Measurements from ENCODE around the gene DHDH. TPM values are rescaled to one million over a fixed set of nuclear protein-coding genes. Genes with fewer than 3 reads are reported as not detected.

DHDH gene
- total and polyA plus RNA-seq, 5 donors = 0.31 TPM; not detected in 4

GRCh38 chr19:48967346-48968178 lies 34.1 kb downstream of the DHDH start:
- Histone ChIP-seq H3K27me3 (ENCODE audit: control insufficient read depth, insufficient read depth) (no peaks in the 10 kb centered on the region), H3K4me1 (ENCODE audit: control insufficient read depth, insufficient read depth, low read length) (peaks cover 11% of the 10 kb centered on the region), H3K4me3 (ENCODE audit: low read length) (no peak overlapping the region), H3K9me3 (ENCODE audit: control insufficient read depth, low read length) (no peaks in the 10 kb centered on the region), H3K27ac (ENCODE audit: low read length) (peak overlapping the region; percentile 55)
- WGBS = 72% methylated on average over 14 of the region's 14 CpGs
- DNase-seq (peak in 2 of 3 donors; percentile 78 to 80), ATAC-seq (no peak)
- intact Hi-C loops (cut with DNase I) = loop anchor here in 2 of 4 donors (5.0 to 10.0 kb wide), 3 partner anchors 63 to 175 kb away; partner anchors contain the start of genes NUCB1 (in 1 of the 2) and PPP1R15A (in 1 of the 2)

- peaks cover 10% of the 10 kb centered on the region for H3K4me1 ChIP-seq (ENCODE audit: control insufficient read depth, insufficient read depth, low read length)
- WGBS = 48% methylated on average over 4 of the region's 4 CpGs
- ATAC-seq = no peak
- no peaks in the 10 kb centered on the region for H3K9me3 ChIP-seq (ENCODE audit: control insufficient read depth, low read length)
- no peaks in the 10 kb centered on the region for H3K27me3 ChIP-seq (ENCODE audit: control insufficient read depth, insufficient read depth)
- intact Hi-C loops (cut with DNase I) = loop anchor here in 2 of 4 donors (5.0 to 10.0 kb wide), 3 partner anchors 63 to 176 kb away; partner anchors contain the start of genes NUCB1 (in 1 of the 2) and PPP1R15A (in 1 of the 2)
- H3K4me3 ChIP-seq (ENCODE audit: low read length) = no peak overlapping the region
- H3K27ac ChIP-seq (ENCODE audit: low read length) = peak overlapping the region; percentile 55
- DNase-seq = no peak
These were observed 34.7 kb downstream of the DHDH start for GRCh38 chr19:48968179-48968661.

- peak in 1 of 3 donors; percentile 68 for DNase-seq
These were observed 35.3 kb downstream of the DHDH start for GRCh38 chr19:48968813-48969218.

GRCh38 chr19:48969276-48970138 lies 36.0 kb downstream of the DHDH start:
- peak in 1 of 3 donors; percentile 75 for DNase-seq
- Histone ChIP-seq H3K4me3 (ENCODE audit: low read length) (no peak overlapping the region), H3K4me1 (ENCODE audit: control insufficient read depth, insufficient read depth, low read length) (peaks cover 3% of the 10 kb centered on the region), H3K27ac (ENCODE audit: low read length) (no peak overlapping the region), H3K27me3 (ENCODE audit: control insufficient read depth, insufficient read depth) (no peaks in the 10 kb centered on the region), H3K9me3 (ENCODE audit: control insufficient read depth, low read length) (no peaks in the 10 kb centered on the region)
- no peak for ATAC-seq
- WGBS = 93% methylated on average over 45 of the region's 45 CpGs
- intact Hi-C loops (cut with DNase I) = loop anchor here (5.0 to 10.0 kb wide), 4 partner anchors 65 to 177 kb away; partner anchors contain the start of genes NUCB1 (in 1 of the 4) and PPP1R15A (in 1 of the 4)

More at GRCh38 chr19:48968813-48969218, 35.3 kb downstream of the DHDH start:
- Histone ChIP-seq H3K27ac (ENCODE audit: low read length) (no peak overlapping the region), H3K4me1 (ENCODE audit: control insufficient read depth, insufficient read depth, low read length) (peaks cover 6% of the 10 kb centered on the region), H3K27me3 (ENCODE audit: control insufficient read depth, insufficient read depth) (no peaks in the 10 kb centered on the region), H3K9me3 (ENCODE audit: control insufficient read depth, low read length) (no peaks in the 10 kb centered on the region), H3K4me3 (ENCODE audit: low read length) (no peak overlapping the region)
- no peak for ATAC-seq
- WGBS = 77% methylated on average over 15 of the region's 15 CpGs
- intact Hi-C loops (cut with DNase I) = loop anchor here in 2 of 4 donors (5.0 to 10.0 kb wide), 3 partner anchors 64 to 177 kb away; partner anchors contain the start of genes NUCB1 (in 1 of the 2) and PPP1R15A (in 1 of the 2)

GRCh38 chr19:48970139-48970766 lies 36.8 kb downstream of the DHDH start:
- WGBS = 87% methylated on average over 23 of the region's 23 CpGs
- Histone ChIP-seq H3K4me1 (ENCODE audit: control insufficient read depth, insufficient read depth, low read length) (peaks cover 3% of the 10 kb centered on the region), H3K9me3 (ENCODE audit: control insufficient read depth, low read length) (no peaks in the 10 kb centered on the region), H3K4me3 (ENCODE audit: low read length) (no peak overlapping the region), H3K27me3 (ENCODE audit: control insufficient read depth, insufficient read depth) (no peaks in the 10 kb centered on the region), H3K27ac (ENCODE audit: low read length) (no peak overlapping the region)
- intact Hi-C loops (cut with DNase I) = loop anchor here in 2 of 4 donors (10.0 kb wide), 1 partner anchor 175 kb away; no protein-coding TSS in a partner anchor
- ATAC-seq (no peak), DNase-seq (no peak)

- Histone ChIP-seq H3K4me1 (ENCODE audit: control insufficient read depth, insufficient read depth, low read length) (peaks cover 3% of the 10 kb centered on the region), H3K9me3 (ENCODE audit: control insufficient read depth, low read length) (no peaks in the 10 kb centered on the region), H3K27me3 (ENCODE audit: control insufficient read depth, insufficient read depth) (no peaks in the 10 kb centered on the region), H3K4me3 (ENCODE audit: low read length) (no peak overlapping the region), H3K27ac (ENCODE audit: low read length) (no peak overlapping the region)
- ATAC-seq (peak; percentile 49 to 63), DNase-seq (peak; percentile 85 to 95 (median 93))
- 18% methylated on average over 19 of the region's 19 CpGs for WGBS
- intact Hi-C loops (cut with DNase I) = loop anchor here in 2 of 4 donors (10.0 kb wide), 1 partner anchor 176 kb away; no protein-coding TSS in a partner anchor
These were observed 37.5 kb downstream of the DHDH start for GRCh38 chr19:48970923-48971395.

GRCh38 chr19:48975947-48976847 lies 42.7 kb downstream of the DHDH start:
- Histone ChIP-seq H3K27ac (ENCODE audit: low read length) (no peak overlapping the region), H3K4me1 (ENCODE audit: control insufficient read depth, insufficient read depth, low read length) (no peaks in the 10 kb centered on the region)
- no peak for ATAC-seq

GRCh38 chr19:48977061-48977460 lies 43.6 kb downstream of the DHDH start:
- no peaks in the 10 kb centered on the region for H3K4me1 ChIP-seq (ENCODE audit: control insufficient read depth, insufficient read depth, low read length)
- no peak overlapping the region for H3K27ac ChIP-seq (ENCODE audit: low read length)
- ATAC-seq (no peak), DNase-seq (no peak)
- no peaks in the 10 kb centered on the region for H3K27me3 ChIP-seq (ENCODE audit: control insufficient read depth, insufficient read depth)
- H3K4me3 ChIP-seq (ENCODE audit: low read length) = no peak overlapping the region
- WGBS = 75% methylated on average over 2 of the region's 2 CpGs
- H3K9me3 ChIP-seq (ENCODE audit: control insufficient read depth, low read length) = no peaks in the 10 kb centered on the region
- intact Hi-C loops (cut with DNase I) = loop anchor here in 2 of 4 donors (10.0 kb wide), 1 partner anchor 182 kb away; no protein-coding TSS in a partner anchor

More at GRCh38 chr19:48975947-48976847, 42.7 kb downstream of the DHDH start:
- WGBS = 85% methylated on average over 13 of the region's 13 CpGs
- Histone ChIP-seq H3K9me3 (ENCODE audit: control insufficient read depth, low read length) (no peaks in the 10 kb centered on the region), H3K27me3 (ENCODE audit: control insufficient read depth, insufficient read depth) (no peaks in the 10 kb centered on the region), H3K4me3 (ENCODE audit: low read length) (no peak overlapping the region)
- intact Hi-C loops (cut with DNase I) = loop anchor here in 2 of 4 donors (10.0 kb wide), 1 partner anchor 181 kb away; no protein-coding TSS in a partner anchor
- DNase-seq = no peak

GRCh38 chr19:48982280-48982679 lies 48.8 kb downstream of the DHDH start:
- Histone ChIP-seq H3K4me3 (ENCODE audit: low read length) (no peak overlapping the region), H3K9me3 (ENCODE audit: control insufficient read depth, low read length) (no peaks in the 10 kb centered on the region), H3K4me1 (ENCODE audit: control insufficient read depth, insufficient read depth, low read length) (no peaks in the 10 kb centered on the region), H3K27me3 (ENCODE audit: control insufficient read depth, insufficient read depth) (no peaks in the 10 kb centered on the region), H3K27ac (ENCODE audit: low read length) (no peak overlapping the region)
- ATAC-seq (no peak), DNase-seq (no peak)
- WGBS = 95% methylated on average over 9 of the region's 9 CpGs
- intact Hi-C loops (cut with DNase I) = no loop called here
